DOHH2 (cell line): ENCODE measurements around the gene TPMT.

ENCODE experiments used
- H3F3A ChIP-seq: fragments of 200-600 bp; sonication (generic), shearing (Covaris generic); 2 replicates; pipeline ENCODE4 v1.6.0; 2016; ENCODE audit warnings: antibody characterized with exemption, mild to moderate bottlenecking; ENCODE audit not compliant: control insufficient read depth, insufficient read depth
- H3K27ac ChIP-seq: fragments of 200-600 bp; sonication (generic); 2 replicates; pipeline ENCODE4 v1.5.1; 2014; ENCODE audit warnings: low read depth, mild to moderate bottlenecking, low read length, moderate library complexity
- H3K27me3 ChIP-seq: fragments of 200-600 bp; sonication (generic); 2 replicates; pipeline ENCODE4 v1.6.1; 2014; ENCODE audit warnings: mild to moderate bottlenecking, low read length, mixed read lengths; ENCODE audit not compliant: control insufficient read depth
- H3K36me3 ChIP-seq: fragments of 200-600 bp; sonication (generic); 2 replicates; pipeline ENCODE4 v1.6.1; 2014; ENCODE audit warnings: mild to moderate bottlenecking, low read length, moderate library complexity, mixed read lengths; ENCODE audit not compliant: control insufficient read depth
- H3K4me1 ChIP-seq: fragments of 200-600 bp; sonication (generic); 2 replicates; pipeline ENCODE4 v1.6.1; 2014; ENCODE audit warnings: mild to moderate bottlenecking, low read length, mixed read lengths; ENCODE audit not compliant: control insufficient read depth
- H3K4me2 ChIP-seq: fragments of 200-600 bp; sonication (generic); 2 replicates; pipeline ENCODE4 v1.6.0; 2014; ENCODE audit warnings: mild to moderate bottlenecking, low read length, moderate library complexity
- H3K4me3 ChIP-seq: fragments of 200-600 bp; sonication (generic); 2 replicates; pipeline ENCODE4 v1.5.1; 2014; ENCODE audit warnings: mild to moderate bottlenecking, low read length, mixed read lengths
- H3K79me2 ChIP-seq: fragments of 200-600 bp; sonication (generic); 2 replicates; pipeline ENCODE4 v1.6.1; 2014; ENCODE audit warnings: mild to moderate bottlenecking, low read length, mixed read lengths; ENCODE audit not compliant: control insufficient read depth
- H3K9me2 ChIP-seq: fragments of 200-600 bp; sonication (generic); replicated peaks from 2 replicates; pipeline ENCODE4 v1.6.1; 2014; ENCODE audit warnings: mild to moderate bottlenecking, low read length, mixed read lengths; ENCODE audit not compliant: control insufficient read depth
- H3K9me3 ChIP-seq: fragments of 200-600 bp; sonication (generic); 2 replicates; pipeline ENCODE4 v1.6.1; 2014; ENCODE audit warnings: antibody characterized with exemption, low read length, mixed read lengths; ENCODE audit not compliant: control insufficient read depth, insufficient read depth
- H4K20me1 ChIP-seq: fragments of 200-600 bp; sonication (generic); 2 replicates; pipeline ENCODE4 v1.6.0; 2014; ENCODE audit warnings: low read depth, mild to moderate bottlenecking, antibody characterized with exemption, low read length, moderate library complexity; ENCODE audit not compliant: control insufficient read depth, insufficient read depth
- CTCF ChIP-seq: fragments of 200-600 bp; sonication (generic); IDR thresholded peaks from one replicate; pipeline ENCODE4 v1.5.1; 2014; ENCODE audit warnings: antibody characterized with exemption, mild to moderate bottlenecking, low read depth, low read length; ENCODE audit not compliant: poor library complexity, severe bottlenecking
- EZH2phosphoT487 ChIP-seq: fragments of 200-600 bp; sonication (generic); IDR thresholded peaks from 2 replicates; pipeline ENCODE4 v1.6.1; 2017; ENCODE audit warnings: borderline replicate concordance, mild to moderate bottlenecking, antibody characterized with exemption, low read length, moderate library complexity, mixed read lengths

TPMT gene

GRCh38 chr6:18136260-18136659 lies 18.6 kb downstream of the TPMT start:
- Histone ChIP-seq H3K9me3 (no peaks in the 10 kb centered on the region), H3K27me3 (no peaks in the 10 kb centered on the region), H3K79me2 (no peaks in the 10 kb centered on the region), H3K27ac (no peak overlapping the region), H3F3A (no peaks in the 10 kb centered on the region), H3K4me1 (no peaks in the 10 kb centered on the region), H3K4me2 (no peak overlapping the region), H3K36me3 (no peaks in the 10 kb centered on the region), H4K20me1 (no peaks in the 10 kb centered on the region), H3K4me3 (no peak overlapping the region), H3K9me2 (no peaks in the 10 kb centered on the region)
- TF ChIP-seq EZH2phosphoT487 (no peak), CTCF (no peak)

- Histone ChIP-seq H3F3A (no peaks in the 10 kb centered on the region), H3K9me2 (no peaks in the 10 kb centered on the region), H3K27ac (no peak overlapping the region), H3K36me3 (no peaks in the 10 kb centered on the region), H3K27me3 (no peaks in the 10 kb centered on the region), H3K4me3 (no peak overlapping the region), H4K20me1 (no peaks in the 10 kb centered on the region), H3K9me3 (no peaks in the 10 kb centered on the region), H3K79me2 (no peaks in the 10 kb centered on the region), H3K4me2 (no peak overlapping the region), H3K4me1 (no peaks in the 10 kb centered on the region)
- TF ChIP-seq EZH2phosphoT487 (no peak), CTCF (no peak)
Measured at GRCh38 chr6:18135171-18135570, 19.7 kb downstream of the TPMT start.

- no peaks in the 10 kb centered on the region for H3K36me3 ChIP-seq
- H3K9me3 ChIP-seq, result no peaks in the 10 kb centered on the region
- TF ChIP-seq EZH2phosphoT487, result no peak
- TF ChIP-seq CTCF, result no peak
Measured at GRCh38 chr6:18132346-18132745, 22.5 kb downstream of the TPMT start.

GRCh38 chr6:18126121-18126520 lies 28.8 kb downstream of the TPMT start:
- H3K4me2 ChIP-seq, result no peak overlapping the region
- no peak for TF ChIP-seq CTCF
- TF ChIP-seq EZH2phosphoT487, result no peak

More at GRCh38 chr6:18132346-18132745, 22.5 kb downstream of the TPMT start:
- H3K4me2 ChIP-seq, result no peak overlapping the region
- H3K9me2 ChIP-seq, result no peaks in the 10 kb centered on the region
- no peak overlapping the region for H3K4me3 ChIP-seq
- no peak overlapping the region for H3K27ac ChIP-seq
- no peaks in the 10 kb centered on the region for H3K4me1 ChIP-seq
- no peaks in the 10 kb centered on the region for H3F3A ChIP-seq
- H3K27me3 ChIP-seq, result no peaks in the 10 kb centered on the region
- no peaks in the 10 kb centered on the region for H3K79me2 ChIP-seq
- no peaks in the 10 kb centered on the region for H4K20me1 ChIP-seq

More at GRCh38 chr6:18126121-18126520, 28.8 kb downstream of the TPMT start:
- Histone ChIP-seq H3K27ac (no peak overlapping the region), H3K9me3 (no peaks in the 10 kb centered on the region), H3K79me2 (no peaks in the 10 kb centered on the region), H3K9me2 (no peaks in the 10 kb centered on the region), H4K20me1 (no peaks in the 10 kb centered on the region), H3K27me3 (0 out of 2 replicates have a peak, but pooled peaks cover 2% of the 10 kb centered on the region), H3F3A (no peaks in the 10 kb centered on the region), H3K4me1 (no peaks in the 10 kb centered on the region), H3K36me3 (no peaks in the 10 kb centered on the region), H3K4me3 (no peak overlapping the region)
